GM19372 (cell line): ENCODE measurements around the gene NUMA1.

Experiments
- ATAC-seq: cut with Tn5 transposase; IDR thresholded peaks from one replicate; pipeline ENCODE4 v1.9.1; 2021; ENCODE audit warnings: mild to moderate bottlenecking, low read depth, moderate library complexity; ENCODE audit not compliant: unreplicated experiment

Gene NUMA1

DNA sequence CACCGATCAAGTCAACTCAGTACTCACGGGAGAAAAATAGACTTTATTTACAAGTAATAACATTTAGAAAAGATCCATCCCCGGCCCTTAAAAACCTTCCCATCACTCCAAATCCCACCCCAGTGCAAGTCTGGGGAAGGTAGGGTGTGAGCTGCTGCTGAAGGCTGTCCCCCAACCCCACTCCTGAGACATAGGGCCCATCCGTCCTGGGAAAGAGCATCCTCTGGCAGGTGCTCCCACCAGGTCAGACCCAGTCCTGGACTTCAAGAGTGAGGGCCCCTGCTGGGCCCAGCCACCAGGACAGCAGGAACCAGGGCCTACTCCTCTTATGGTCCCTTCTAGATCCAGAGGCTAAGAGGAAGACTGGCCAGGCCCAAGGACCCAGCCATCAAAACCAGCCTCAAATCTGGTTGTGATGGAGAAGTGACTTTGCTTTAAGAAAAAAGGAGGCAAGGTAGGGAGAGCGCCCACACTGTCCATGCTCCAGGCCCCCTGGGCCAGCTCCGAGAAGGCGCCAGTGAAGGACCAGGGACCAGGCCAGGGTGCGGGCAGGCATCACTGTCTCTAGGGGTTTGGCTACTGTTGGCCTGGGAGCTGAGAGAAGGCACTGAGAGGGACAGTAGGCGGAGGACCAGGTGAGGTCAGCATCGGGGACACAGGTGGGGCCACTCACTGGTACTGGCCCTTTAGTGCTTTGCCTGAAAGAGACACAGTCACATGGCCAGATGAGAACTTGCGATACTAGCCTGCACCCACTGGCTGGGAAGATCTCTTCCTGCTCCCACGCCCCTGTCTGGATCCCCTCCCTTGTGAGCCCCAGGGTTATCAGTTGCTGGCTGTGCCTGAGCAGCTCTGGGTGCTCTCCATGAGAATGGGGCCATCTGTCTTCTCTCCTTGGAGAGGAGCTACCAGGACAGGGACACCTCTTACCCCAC is 77.2 kb downstream of the NUMA1 start:
- no peak for ATAC-seq

DNA sequence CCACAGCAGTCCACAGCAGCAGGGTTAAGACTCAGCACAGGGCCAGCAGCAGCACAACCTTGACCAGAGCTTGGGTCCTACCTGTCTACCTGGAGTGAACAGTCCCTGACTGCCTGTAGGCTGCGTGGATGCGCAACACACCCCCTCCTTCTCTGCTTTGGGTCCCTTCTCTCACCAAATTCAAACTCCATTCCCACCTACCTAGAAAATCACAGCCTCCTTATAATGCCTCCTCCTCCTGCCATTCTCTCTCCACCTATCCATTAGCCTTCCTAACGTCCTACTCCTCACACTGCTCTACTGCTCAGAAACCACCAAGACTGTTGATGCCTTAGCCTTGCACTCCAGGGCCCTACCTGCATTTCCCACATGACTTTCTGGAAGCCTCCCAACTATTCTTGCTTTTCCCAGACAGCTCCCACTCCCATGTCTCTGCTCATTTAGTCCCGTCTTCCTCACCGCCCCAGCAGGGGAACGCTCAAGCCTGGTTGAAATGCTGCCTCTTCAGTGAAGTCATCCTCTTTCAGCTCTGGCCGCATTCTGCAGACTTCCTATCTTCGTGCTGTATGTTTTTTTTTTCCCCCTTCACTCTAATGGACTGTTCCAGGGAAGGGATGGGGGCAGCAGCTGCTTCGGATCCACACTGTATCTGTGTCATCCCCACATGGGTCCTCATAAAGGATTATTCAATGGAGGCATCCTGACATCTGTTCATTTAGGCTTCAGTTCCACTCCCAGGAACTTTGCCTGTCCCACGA is 78.3 kb downstream of the NUMA1 start:
- no peak for ATAC-seq

DNA sequence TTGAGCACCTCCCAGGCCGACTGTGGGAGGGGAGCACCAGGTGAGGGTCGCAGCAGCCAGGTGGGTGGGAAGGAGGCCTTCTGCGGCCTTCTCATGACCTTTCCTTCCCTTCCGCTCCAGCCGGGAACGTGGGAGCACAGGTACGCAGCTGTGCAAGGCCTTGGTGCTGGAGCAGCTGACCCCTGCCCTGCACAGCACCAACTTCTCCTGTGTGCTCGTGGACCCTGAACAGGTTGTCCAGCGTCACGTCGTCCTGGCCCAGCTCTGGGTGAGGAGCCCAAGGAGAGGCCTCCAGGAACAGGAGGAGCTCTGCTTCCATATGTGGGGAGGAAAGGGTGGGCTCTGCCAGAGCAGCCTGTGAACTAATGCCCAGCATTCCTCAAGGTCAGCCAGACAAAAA is 79.1 kb downstream of the NUMA1 start:
- no peak for ATAC-seq

DNA sequence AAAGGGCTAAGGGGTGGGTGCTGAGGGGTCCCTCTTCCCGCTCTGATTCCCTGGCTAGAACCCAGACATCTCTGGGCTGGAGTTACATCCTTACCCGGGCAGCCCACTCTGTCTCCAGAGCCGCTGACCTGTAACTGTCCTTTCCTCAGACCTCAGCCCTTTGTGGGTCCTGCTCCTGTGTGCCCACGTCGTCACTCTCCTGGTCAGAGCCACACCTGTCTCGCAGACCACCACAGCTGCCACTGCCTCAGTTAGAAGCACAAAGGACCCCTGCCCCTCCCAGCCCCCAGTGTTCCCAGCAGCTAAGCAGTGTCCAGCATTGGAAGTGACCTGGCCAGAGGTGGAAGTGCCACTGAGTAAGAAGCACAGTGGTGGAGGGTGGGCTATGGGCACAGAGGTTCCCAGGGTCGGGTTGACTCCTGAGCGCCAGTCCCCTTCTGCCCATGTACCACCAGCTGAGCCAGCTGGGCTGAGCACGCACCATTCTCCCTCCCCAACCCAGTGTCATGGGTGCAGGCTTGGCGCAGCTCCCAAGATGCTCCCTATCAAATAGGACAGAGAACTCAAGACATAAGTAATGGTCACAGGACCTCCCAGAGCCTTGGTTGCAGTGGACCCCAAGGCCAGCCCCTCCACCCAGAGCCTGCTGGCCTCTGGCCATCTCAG is 80.0 kb downstream of the NUMA1 start:
- ATAC-seq = no peak

DNA sequence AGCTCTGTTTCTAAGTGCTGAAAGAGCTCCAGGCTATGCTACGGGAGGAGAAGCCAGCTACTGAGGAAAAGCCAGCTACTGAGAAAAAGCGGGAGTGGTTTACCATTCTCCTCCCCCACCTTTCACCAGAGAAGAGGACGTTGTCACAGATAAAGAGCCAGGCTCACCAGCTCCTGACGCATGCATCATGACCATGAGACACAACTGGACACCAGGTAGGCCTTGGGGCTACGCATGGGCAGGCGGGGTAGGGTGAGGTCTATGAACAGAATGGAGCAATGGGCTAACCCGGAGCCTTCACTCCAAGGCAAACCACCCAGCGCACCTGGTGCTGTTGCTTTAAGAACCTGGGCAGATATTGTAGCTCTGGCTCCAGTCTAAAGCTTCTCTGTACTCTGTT is 80.5 kb downstream of the NUMA1 start:
- ATAC-seq = no peak

DNA sequence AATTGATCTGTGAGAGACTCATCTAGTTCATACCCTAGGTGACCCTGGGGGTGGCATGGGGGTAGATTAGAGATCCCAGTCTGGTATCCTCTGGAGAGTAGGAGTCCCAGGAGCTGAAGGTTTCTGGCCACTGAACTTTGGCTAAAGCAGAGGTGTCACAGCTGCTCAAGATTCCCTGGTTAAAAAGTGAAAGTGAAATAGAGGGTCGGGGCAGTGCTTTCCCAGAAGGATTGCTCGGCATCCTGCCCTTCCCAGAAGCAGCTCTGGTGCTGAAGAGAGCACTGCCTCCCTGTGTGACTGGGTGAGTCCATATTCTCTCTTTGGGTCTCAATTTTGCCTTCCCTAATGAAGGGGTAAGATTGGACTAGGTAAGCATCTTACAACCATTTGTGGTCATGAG is 81.0 kb downstream of the NUMA1 start:
- no peak for ATAC-seq

DNA sequence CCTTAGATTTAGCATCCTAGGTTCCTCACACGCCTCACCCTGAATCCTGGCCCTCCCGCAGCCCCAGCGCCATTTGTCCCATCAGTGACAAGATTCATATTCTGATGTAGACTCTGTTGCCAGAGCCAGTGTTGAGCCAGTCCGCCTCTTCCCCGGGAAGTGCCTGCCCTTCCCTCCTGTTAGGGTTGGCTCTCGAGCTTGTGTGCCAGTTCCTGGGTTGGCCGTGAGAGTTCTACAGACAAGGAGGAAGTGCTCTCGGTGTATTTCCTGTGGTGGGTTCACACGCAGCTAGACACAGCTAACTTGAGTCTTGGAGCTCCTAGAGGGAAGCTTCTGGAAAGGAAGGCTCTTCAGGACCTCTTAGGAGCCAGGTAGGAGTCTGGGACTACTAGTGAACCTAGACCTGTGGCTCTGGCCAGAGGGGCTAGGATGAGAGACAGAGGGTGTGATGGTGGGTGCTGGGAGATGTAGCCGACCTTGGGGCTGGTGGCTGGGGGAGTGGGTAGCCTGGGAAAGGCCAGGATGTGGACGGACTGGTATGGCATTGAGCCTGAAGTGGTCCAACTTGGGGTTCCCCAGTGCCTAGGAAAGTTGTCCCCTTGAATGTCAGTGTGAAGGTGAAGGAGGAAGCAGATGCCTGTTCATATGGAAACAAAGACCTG is 81.6 kb downstream of the NUMA1 start, which contains the start of gene IL18BP:
Gene IL18BP (plus strand): TSS at position 261 of the 662 bp plus-strand sequence. CDS start 1,076 bp downstream, outside the sequence.
- peak; percentile 66 for ATAC-seq

DNA sequence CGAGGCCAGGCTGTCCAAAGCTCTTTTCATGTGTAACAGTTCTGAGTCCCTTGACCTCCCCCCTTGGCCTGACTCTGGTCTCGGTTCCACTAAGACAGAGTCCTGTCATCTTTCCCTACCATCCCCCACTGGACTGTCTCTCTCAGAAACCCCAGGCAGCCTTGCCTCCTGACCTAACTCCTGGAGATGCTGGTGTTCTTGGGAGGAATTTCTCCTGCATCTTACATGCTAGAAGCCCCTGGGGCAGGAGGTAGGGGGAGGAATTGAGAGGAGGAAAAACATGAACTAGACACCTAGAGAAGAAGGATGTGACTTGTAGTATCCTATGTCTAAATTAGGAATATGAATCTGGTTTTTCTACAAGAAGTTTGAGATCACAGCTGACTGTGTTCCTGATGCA is 82.3 kb downstream of the NUMA1 start:
- no peak for ATAC-seq

DNA sequence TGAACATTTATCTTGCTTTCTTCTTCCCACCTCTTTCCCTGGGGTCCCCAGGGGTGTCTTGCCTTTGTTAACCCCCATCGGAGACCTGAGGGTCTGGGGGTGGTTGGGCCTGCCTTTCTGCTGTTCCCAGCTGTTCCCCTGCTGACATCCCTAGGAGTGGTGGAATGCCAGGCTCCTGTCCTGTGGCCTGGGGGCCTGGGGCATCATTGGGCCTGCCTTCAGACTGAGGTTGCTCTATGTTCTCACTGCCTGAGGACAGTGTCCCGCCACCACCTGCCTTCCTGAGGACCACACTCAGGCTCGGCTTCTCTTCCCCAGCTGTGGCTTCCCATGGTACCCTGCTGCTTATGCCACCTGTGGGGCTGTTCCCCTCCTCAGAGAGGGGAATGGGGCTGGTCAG is 82.7 kb downstream of the NUMA1 start:
- no peak for ATAC-seq

DNA sequence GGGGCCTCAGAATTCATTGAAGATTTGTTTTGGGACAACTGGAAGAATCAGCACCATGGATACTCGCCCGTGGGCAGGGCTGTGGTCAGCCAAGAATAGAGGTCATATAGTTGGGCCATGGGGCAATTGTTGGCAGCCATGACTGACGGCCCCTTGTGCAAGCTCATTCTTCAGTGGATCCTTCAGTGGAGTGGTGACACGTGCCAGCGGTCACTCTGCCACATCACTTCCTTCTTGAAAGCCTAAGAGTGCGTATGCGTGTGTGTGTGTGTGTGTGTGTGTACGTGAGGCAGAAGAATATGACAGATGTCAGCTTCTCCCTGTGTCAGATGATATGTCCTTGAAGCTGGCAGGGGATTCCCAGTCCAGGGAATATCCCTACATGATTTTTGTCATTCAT is 83.4 kb downstream of the NUMA1 start:
- ATAC-seq = no peak

DNA sequence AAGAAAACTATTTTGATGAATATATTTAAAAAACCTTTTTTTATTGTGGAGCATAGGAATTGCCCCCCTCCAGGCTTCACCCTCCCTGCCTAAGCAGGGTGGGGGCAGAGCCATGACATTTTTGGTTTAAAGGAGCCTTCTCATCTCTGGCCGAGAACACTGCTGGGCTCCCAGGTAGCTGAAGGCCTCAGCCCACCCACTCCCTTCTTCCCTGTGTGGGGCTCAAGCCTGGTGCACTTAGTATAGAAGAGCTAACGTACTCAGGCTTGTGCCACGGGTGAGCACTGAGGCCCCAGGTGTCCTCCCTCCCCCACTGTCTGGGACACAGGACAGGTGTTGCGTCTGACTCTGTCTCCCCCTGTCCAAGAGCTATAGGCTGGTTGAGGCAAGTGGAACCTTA is 83.8 kb downstream of the NUMA1 start:
- no peak for ATAC-seq

DNA sequence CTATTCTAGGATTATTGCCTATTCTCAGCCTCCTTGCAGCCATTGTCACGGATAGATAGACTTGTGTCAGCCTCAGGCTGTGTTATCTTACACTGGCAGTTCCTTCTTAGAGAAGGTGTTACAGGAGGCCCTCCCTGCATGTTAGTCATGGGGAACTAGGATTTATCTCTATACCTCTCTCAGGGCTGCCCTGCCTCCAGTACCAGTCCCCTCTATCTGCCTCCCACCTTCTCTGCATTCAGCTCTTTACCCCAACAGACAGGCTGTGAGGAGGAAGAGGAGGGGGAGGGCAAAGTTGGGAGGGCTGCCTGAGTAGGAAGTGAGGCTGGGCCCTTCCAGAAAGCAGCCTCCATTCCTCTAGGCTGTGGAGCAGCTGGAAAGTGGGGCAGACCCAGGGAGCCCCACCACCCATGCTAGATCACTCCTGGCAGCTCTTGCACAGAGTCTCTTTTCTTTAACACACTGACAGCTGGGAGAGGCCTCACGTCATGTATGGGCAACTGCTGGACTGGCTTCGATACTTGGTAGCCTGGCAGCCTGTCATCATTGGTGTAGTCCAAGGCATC is 84.5 kb downstream of the NUMA1 start:
- ATAC-seq = no peak

DNA sequence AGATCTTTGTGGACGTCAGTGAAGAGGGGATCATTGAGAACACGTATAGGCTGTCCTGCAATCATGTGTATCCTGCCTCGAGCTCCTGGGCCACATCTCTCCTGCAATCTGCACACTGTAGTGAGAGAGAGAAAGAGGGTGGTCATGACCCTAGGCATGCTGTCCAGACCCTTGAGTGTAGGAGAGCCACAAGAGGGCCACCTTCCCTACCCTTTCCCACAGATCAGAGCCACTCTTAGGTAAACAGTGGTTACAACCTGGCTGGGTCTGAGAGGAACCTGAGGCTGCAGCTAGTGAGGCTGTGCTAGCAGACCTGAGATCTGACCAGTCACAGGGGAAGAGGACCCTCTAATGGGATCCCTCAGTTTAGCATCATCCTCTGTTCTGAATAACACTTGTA is 85.6 kb downstream of the NUMA1 start:
- no peak for ATAC-seq

DNA sequence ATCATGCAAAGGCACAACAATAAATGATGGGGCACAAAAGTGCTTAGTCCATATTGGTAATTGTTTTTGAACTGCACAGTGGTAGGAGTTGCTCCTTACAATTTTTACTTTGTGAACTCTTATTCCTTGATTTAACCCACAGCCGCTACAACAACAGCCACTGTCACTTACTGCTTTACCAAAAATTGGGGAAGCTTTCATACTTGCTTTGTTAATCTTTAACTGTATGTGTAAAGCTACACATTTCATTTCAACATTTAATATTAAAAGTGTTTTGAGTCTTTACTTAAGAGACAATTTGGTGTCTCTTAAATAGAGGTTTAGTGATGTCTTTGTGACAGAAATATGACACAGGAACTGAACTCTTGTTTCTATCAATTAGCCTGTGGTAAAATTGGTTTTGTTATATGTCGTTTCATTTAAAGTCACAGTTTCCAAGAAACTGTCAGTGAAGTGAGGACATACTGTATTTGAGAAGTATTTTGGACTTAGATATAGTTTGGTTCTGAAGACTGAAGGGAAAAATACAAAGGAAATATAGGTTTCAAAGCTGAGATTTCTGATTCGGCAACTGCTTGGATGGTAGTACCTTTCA is 88.1 kb downstream of the NUMA1 start:
- ATAC-seq = no peak

DNA sequence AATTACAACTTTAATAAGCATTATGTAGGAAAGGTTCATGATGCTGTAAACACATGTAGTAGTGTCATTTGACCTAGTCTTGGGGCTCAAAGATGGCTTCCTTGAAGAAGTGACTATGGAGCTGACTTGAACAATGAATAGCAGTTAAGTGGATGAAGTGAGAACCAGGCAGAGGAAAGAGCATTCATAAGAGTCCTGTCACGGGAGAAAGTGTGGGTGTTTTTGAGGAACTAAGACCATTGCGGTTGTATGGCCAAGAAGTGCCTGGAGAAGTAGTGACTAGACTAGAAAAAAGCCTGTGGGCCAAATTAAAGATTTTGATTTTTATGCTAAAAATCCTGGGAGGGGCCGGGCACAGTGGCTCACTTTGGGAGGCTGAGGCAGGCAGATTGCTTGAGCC is 88.8 kb downstream of the NUMA1 start:
- ATAC-seq = no peak

DNA sequence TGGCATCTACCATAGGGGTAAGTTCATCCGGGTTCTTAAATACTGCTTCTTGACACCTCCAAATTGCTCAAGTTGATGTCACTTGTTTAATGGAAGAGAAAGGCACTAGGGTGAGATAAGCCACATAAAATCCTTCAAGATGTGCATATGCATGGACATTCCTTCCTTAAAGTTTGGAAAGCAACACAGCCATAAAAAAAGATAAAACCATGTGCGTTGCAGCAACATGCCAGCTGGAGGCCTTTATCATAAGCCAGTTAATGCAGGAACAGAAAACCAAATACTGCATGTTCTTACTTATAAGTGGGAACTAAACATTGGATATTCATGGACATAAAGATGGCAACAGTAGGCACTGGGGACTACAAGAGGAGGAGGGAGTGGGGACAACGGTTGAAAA is 89.6 kb downstream of the NUMA1 start:
- ATAC-seq = no peak

DNA sequence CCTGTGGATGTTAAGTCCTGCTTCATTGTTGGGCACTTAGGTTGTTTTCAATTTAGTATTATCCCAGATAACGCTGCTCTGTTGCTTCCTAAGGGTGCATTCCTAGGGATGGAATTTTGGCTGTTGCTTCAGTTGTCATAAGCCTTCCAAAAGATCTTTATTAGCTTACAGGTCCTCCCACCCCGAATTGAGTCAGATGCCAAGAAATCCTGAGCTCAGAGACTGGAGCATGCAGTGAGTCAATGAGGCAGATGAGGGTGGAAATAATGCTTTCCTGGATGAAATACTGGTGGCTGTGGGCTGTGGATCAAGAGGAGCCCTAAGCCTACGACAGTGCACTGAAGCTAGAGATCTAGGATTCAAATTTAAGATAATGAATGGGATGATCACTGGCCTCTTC is 92.3 kb downstream of the NUMA1 start:
- ATAC-seq = no peak

DNA sequence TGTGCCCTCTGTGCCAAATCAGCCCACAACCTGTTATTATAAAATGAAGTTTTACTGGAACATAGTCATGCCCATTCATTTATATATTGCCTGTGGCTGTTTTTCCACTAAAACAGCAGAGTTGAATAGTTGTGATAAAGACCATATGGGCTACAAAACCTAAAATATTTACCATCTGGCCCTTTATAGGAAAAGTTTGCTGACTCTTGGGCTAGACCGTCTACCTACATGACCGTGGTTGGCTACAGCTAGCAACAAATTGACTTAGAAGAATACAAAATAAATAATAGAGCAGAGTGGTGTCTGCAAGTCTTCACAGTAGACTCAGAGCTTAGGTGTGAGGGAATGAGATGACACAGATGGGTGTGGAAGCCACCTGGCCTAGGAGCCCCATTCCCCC is 92.8 kb downstream of the NUMA1 start:
- no peak for ATAC-seq

DNA sequence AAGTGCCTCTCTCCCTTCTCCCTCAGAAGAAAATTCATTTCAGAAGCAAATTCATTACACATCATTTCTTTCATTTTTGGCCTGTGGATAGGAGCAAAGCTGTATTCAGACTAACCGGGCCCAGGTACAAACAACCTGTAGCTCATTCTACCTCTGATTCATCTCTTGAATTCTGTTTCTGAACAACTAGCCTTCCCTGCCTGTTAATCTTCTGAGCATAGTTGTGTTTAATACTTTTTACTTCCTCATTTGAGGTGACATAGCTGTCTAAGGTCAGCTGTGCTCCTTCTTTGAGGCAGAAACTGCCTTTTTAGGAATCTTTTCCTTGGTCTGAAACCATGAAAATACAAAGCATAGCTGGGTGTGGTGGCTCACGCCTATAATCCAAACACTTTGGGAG is 94.2 kb downstream of the NUMA1 start:
- no peak for ATAC-seq

DNA sequence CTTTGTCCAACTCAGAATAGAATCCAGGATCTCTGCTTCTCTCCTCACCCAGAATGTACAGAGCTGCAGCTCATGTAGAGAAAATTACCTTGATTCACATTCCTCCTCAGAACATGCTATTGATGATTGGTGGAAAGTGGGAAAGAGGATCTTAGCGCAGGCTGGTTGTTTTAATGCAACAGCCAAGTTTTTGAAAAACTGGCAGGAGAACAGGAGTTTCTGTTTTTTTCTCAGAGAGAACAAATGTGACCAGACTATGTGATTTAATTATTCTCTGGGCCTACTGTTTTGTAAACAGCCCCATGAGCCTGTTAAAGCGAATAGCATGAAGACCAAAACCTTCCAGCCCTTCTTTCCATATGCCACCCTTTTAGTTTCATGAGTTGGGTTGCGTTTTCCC is 100.7 kb downstream of the NUMA1 start:
- no peak for ATAC-seq
